ENCODE data around the gene LAMB1.

DNA sequence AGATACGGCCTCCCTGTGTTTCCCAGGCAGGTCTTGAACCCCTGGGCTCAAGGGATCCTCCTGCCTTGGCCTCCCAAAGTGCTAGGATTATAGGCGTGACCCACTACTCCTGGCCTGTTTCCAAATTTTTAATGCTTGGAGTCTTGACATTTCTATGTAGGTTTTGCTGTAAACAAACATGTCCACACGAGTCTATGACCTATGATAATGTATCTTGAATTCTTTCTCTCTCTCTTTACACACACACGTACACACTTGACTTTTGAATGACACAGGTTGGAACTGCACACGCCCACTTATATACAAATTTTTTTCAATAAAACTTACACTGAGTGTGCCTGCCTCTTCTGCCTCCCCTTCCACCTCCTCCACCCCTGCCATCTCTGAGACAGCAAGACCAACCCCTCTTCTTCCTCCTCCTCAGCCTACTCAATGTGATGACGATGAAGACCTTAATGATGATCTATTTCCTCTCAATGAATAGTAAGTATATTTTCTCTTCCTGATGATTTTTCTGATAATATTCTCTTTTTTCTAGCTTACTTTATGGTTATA lies 44.1 kb upstream of the LAMB1 start:
- no peak for TF ChIP-seq CTCF (IDR thresholded peaks at IDR 0.05; ENCODE audit: low read depth, low read length)
- no peak for TF ChIP-seq EZH2phosphoT487 (IDR thresholded peaks at IDR 0.05; ENCODE audit: low read depth)

All from OCI-LY3 (cell line).